HEK293T (cell line): ENCODE measurements around the gene LHPP.

Source experiments
- ARNT ChIP-seq: fragments of 450-650 bp; IDR thresholded peaks from 2 replicates; pipeline ENCODE4 v1.6.1; 2017; ENCODE audit warnings: mild to moderate bottlenecking
- BHLHE40 ChIP-seq: fragments of 450-650 bp; IDR thresholded peaks from 2 replicates; pipeline ENCODE4 v1.6.1; 2016; ENCODE audit warnings: mild to moderate bottlenecking, moderate library complexity, borderline replicate concordance
- FOXA1 ChIP-seq: fragments of 450-650 bp; IDR thresholded peaks from 2 replicates; pipeline ENCODE4 v1.6.1; 2016; ENCODE audit warnings: mild to moderate bottlenecking
- FOXM1 ChIP-seq: fragments of 450-650 bp; IDR thresholded peaks from 2 replicates; pipeline ENCODE4 v1.6.1; 2017; ENCODE audit warnings: mild to moderate bottlenecking, borderline replicate concordance
- HDGF ChIP-seq: fragments of 450-650 bp; IDR thresholded peaks from 2 replicates; pipeline ENCODE4 v1.6.1; 2017; ENCODE audit warnings: antibody characterized with exemption, borderline replicate concordance
- L3MBTL2 ChIP-seq: fragments of 450-650 bp; conservative IDR thresholded peaks from 2 replicates; pipeline ENCODE4 v1.6.1; 2016; ENCODE audit warnings: mild to moderate bottlenecking
- SP1 ChIP-seq: fragments of 450-650 bp; IDR thresholded peaks from 2 replicates; pipeline ENCODE4 v1.6.1; 2017
- SUZ12 ChIP-seq: fragments of 450-650 bp; IDR thresholded peaks from 2 replicates; pipeline ENCODE4 v1.6.1; 2016; ENCODE audit warnings: mild to moderate bottlenecking
- TARDBP ChIP-seq: fragments of 450-650 bp; IDR thresholded peaks from 2 replicates; pipeline ENCODE4 v1.6.1; 2016

- TF ChIP-seq FOXM1 (no peak), TARDBP (no peak), BHLHE40 (no peak), L3MBTL2 (no peak), SUZ12 (no peak), HDGF (no peak), SP1 (no peak), ARNT (no peak), FOXA1 (no peak)
Observed at GRCh38 chr10:124616040-124616835, 154.6 kb downstream of the LHPP start.
